HepG2 (cell line): ENCODE results near the gene TRIO. TPM values are rescaled to one million over a fixed set of nuclear protein-coding genes. Genes with fewer than 3 reads are reported as not detected.

Source experiments
- ATAC-seq: fragments of 200-7000 bp; cut with Tn5 transposase; 3 replicates; pipeline ENCODE4 v1.9.1; 2020; ENCODE audit warnings: mild to moderate bottlenecking, moderate library complexity
- BruUV-seq: library from RNA; stranded (reverse); fragments of 400-500 nt; replicated peaks from 2 replicates; lab custom pipeline; 2021; lab: Mats Ljungman, UMichigan
- CTCF ChIA-PET: fragments of 300-600 bp; formaldehyde crosslinking; extraction: SDS; loops from one replicate; lab custom pipeline; 2021; ENCODE audit warnings: low total read pairs, inconsistent platforms, low intra/inter-chr PET ratio; lab: Yijun Ruan, JAX
- POLR2A ChIA-PET: fragments of 350-600 bp; sonication (Branson Sonifier 250); formaldehyde crosslinking; loops from one replicate; lab custom pipeline; 2020; ENCODE audit warnings: antibody characterized with exemption, inconsistent platforms; lab: Yijun Ruan, JAX
- DNase-seq: peaks from one replicate; pipeline ENCODE4 v3.0.0-alpha.2; 2015; ENCODE audit warnings: low spot score
- FAIRE-seq: peaks from 3 replicates; lab custom pipeline; 2011; peaks lifted over from hg19 to GRCh38; lab: Jason Lieb, UNC
- H2AFZ ChIP-seq: one replicate; pipeline ENCODE4 v1.6.1; 2011; ENCODE audit warnings: low read length, inconsistent platforms
- H3K27ac ChIP-seq: fragments of 300-600 bp; 3 replicates; pipeline ENCODE4 v1.8.0; 2011; ENCODE audit warnings: mixed run types, mild to moderate bottlenecking, mixed read lengths, low read length, inconsistent platforms; ENCODE audit not compliant: insufficient read depth; ENCODE audit errors: extremely low read length
- H3K27me3 ChIP-seq, 2 experiments: fragments of 200-600 bp in 1 of 2; 2 replicates in 1 of 2; 3 replicates in 1 of 2; pipeline versions ENCODE4 v1.6.0 to v1.8.0; 2011; ENCODE audit warnings: low read length in 2 of 2, mild to moderate bottlenecking in 2 of 2, moderate library complexity in 2 of 2, inconsistent platforms in 1 of 2; ENCODE audit not compliant: insufficient read depth in 2 of 2, control insufficient read depth in 1 of 2
- H3K36me3 ChIP-seq, 2 experiments: fragments of 200-600 bp in 1 of 2; replicated peaks in 1 of 2; 2 replicates in 1 of 2; 3 replicates in 1 of 2; pipeline versions ENCODE4 v1.5.1 to v1.8.0; 2011; ENCODE audit warnings: low read length in 2 of 2, inconsistent platforms in 1 of 2; ENCODE audit not compliant: insufficient read depth in 2 of 2, control insufficient read depth in 1 of 2
- H3K4me1 ChIP-seq: 2 replicates; pipeline ENCODE4 v1.5.1; 2012; ENCODE audit warnings: low read length, inconsistent platforms; ENCODE audit not compliant: insufficient read depth
- H3K4me2 ChIP-seq: 2 replicates; pipeline ENCODE4 v1.6.0; 2011; ENCODE audit warnings: low read depth, low read length, inconsistent platforms
- H3K4me3 ChIP-seq, 3 experiments: fragments of 200-600 bp in 1 of 3; sonication (generic), shearing (Covaris generic) in 1 of 3; replicated peaks in 1 of 3; 2 replicates each; pipeline ENCODE4 v1.5.1; 2011 to 2016; ENCODE audit warnings: low read length in 3 of 3, inconsistent platforms in 2 of 3, low read depth in 2 of 3, mild to moderate bottlenecking in 2 of 3, control low read depth in 1 of 3, mixed read lengths in 1 of 3; ENCODE audit not compliant: insufficient read depth in 1 of 3
- H3K79me2 ChIP-seq: one replicate; pipeline ENCODE4 v1.6.1; 2011; ENCODE audit warnings: low read length, inconsistent platforms; ENCODE audit not compliant: insufficient read depth
- H3K9ac ChIP-seq: 2 replicates; pipeline ENCODE4 v1.6.0; 2011; ENCODE audit warnings: mild to moderate bottlenecking, low read depth, low read length, inconsistent platforms; ENCODE audit not compliant: insufficient read depth
- H3K9me3 ChIP-seq: 2 replicates; pipeline ENCODE4 v1.5.1; 2012; ENCODE audit warnings: mild to moderate bottlenecking, low read length
- H4K20me1 ChIP-seq: 2 replicates; pipeline ENCODE4 v1.6.0; 2011; ENCODE audit warnings: inconsistent platforms, mild to moderate bottlenecking, low read length, moderate library complexity; ENCODE audit not compliant: insufficient read depth
- MBNL3 ChIP-seq: fragments of 250-450 bp; sonication (Bioruptor Pico); conservative IDR thresholded peaks from 2 replicates; pipeline ENCODE4 v1.8.0; 2022; ENCODE audit warnings: mild to moderate bottlenecking, inconsistent platforms
- MEF2D ChIP-seq: sonication (generic); formaldehyde crosslinking; IDR thresholded peaks from 2 replicates; pipeline ENCODE4 v1.5.1; 2020; ENCODE audit warnings: mild to moderate bottlenecking, missing genetic modification reagents
- NR3C1 ChIP-seq: sonication (generic); formaldehyde crosslinking; IDR thresholded peaks from 2 replicates; pipeline ENCODE4 v1.4.0; 2020; ENCODE audit warnings: missing genetic modification reagents
- U2AF2 ChIP-seq: fragments of 200-400 bp; formaldehyde crosslinking; IDR thresholded peaks from 2 replicates; pipeline ENCODE4 v1.6.1; 2017; ENCODE audit warnings: low read depth, mild to moderate bottlenecking, low read length
- WGBS: methylation state at CpG from one replicate; pipeline ENCODE4 v1.1.6; 2017; ENCODE audit warnings: low lambda C conversion rate; 5-methylcytosine and 5-hydroxymethylcytosine counted together
- in situ Hi-C: cut with HindIII; loops from 2 replicates; pipeline ENCODE4 v1.10.0; 2017; ENCODE audit warnings: low pct_unique_long_range_greater_than_20kb; ENCODE audit not compliant: extremely low pct_ligation_motif_present
- intact Hi-C: fragments of 100-400 bp; cut with micrococcal nuclease; formaldehyde crosslinking; loops from one replicate; pipeline ENCODE4 v1.10.0; 2022; ENCODE audit not compliant: unreplicated experiment
- polyA plus RNA-seq, 8 experiments: library from polyadenylated mRNA; depleted of rRNA in 3 of 8; stranded (reverse) in 7 of 8; unstranded in 1 of 8; fragments of >200 nt; fragmentation: Illumina TruSeq in 4 of 8; extraction: Trizol in 4 of 8; gene quantifications; 2 replicates each; pipeline versions ENCODE4 v1.2.1 to v1.2.3, GENCODE V29; 2011 to 2016; ENCODE audit warnings: low read depth in 4 of 8, missing spikeins in 1 of 8, mixed read lengths in 1 of 8; ENCODE audit not compliant: insufficient read depth in 1 of 8
- total RNA-seq, 5 experiments: library from RNA; depleted of rRNA; stranded (reverse); fragments of >200 nt; fragmentation: Illumina TruSeq; extraction: Trizol; gene quantifications; 2 replicates each; pipeline ENCODE4 v1.2.3, GENCODE V29; 2016; ENCODE audit warnings: low read depth in 1 of 5
- TF ChIP-seq, protein P1 (sequence below): sonication (generic); formaldehyde crosslinking; IDR thresholded peaks from 2 replicates; pipeline ENCODE4 v1.4.0; 2020; ENCODE audit warnings: missing genetic modification reagents, borderline replicate concordance
- TF ChIP-seq, protein P2 (sequence below): IDR thresholded peaks from 2 replicates; pipeline ENCODE4 v1.6.1; 2016; ENCODE audit warnings: missing compliant biosample characterization, missing genetic modification reagents, borderline replicate concordance

Gene TRIO
- total and polyA plus RNA-seq, 2 of the 13 experiments (the other 11 are each of a cell fraction or from before 2014, with no cell fraction given) = 45.2 to 45.9 TPM

DNA sequence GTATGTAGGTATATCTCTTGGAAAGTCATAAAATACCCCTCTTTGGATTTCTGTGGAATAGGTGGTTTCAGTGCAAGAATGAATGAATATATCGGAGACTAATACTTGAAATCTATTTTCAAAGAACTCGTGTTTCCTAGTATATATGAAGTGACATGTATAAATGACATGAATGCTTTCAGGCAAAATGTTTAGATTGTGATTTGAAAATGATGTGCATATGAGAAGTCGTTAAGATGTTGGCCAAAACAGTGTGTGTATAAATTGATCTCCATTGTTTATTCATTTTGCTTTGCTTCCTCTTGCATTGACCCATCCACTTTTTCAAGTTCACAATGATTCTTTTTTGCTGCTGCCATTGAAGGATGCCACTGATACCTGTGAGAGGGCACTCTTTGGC lies 8.3 kb downstream of the TRIO start:
- Histone ChIP-seq H4K20me1 (peaks cover 69% of the 10 kb centered on the region), H3K4me1 (peaks cover 96% of the 10 kb centered on the region), H3K4me3 (no peak overlapping the region), H3K27me3 (no peaks in the 10 kb centered on the region), H3K36me3 (no peaks in the 10 kb centered on the region), H3K27ac (no peak overlapping the region), H3K9me3 (no peaks in the 10 kb centered on the region), H3K79me2 (peaks cover 98% of the 10 kb centered on the region), H2AFZ (no peak overlapping the region), H3K4me2 (no peak overlapping the region), H3K9ac (no peak overlapping the region)
- TF ChIP-seq NR3C1 (CRISPR knock-in tag) (no peak), MEF2D (CRISPR knock-in tag) (no peak), MBNL3 (CRISPR knock-in tag) (no peak), U2AF2 (no peak)
- TF ChIP-seq, protein P1, sequence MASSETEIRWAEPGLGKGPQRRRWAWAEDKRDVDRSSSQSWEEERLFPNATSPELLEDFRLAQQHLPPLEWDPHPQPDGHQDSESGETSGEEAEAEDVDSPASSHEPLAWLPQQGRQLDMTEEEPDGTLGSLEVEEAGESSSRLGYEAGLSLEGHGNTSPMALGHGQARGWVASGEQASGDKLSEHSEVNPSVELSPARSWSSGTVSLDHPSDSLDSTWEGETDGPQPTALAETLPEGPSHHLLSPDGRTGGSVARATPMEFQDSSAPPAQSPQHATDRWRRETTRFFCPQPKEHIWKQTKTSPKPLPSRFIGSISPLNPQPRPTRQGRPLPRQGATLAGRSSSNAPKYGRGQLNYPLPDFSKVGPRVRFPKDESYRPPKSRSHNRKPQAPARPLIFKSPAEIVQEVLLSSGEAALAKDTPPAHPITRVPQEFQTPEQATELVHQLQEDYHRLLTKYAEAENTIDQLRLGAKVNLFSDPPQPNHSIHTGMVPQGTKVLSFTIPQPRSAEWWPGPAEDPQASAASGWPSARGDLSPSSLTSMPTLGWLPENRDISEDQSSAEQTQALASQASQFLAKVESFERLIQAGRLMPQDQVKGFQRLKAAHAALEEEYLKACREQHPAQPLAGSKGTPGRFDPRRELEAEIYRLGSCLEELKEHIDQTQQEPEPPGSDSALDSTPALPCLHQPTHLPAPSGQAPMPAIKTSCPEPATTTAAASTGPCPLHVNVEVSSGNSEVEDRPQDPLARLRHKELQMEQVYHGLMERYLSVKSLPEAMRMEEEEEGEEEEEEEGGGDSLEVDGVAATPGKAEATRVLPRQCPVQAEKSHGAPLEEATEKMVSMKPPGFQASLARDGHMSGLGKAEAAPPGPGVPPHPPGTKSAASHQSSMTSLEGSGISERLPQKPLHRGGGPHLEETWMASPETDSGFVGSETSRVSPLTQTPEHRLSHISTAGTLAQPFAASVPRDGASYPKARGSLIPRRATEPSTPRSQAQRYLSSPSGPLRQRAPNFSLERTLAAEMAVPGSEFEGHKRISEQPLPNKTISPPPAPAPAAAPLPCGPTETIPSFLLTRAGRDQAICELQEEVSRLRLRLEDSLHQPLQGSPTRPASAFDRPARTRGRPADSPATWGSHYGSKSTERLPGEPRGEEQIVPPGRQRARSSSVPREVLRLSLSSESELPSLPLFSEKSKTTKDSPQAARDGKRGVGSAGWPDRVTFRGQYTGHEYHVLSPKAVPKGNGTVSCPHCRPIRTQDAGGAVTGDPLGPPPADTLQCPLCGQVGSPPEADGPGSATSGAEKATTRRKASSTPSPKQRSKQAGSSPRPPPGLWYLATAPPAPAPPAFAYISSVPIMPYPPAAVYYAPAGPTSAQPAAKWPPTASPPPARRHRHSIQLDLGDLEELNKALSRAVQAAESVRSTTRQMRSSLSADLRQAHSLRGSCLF = no peak
- TF ChIP-seq, protein P2, sequence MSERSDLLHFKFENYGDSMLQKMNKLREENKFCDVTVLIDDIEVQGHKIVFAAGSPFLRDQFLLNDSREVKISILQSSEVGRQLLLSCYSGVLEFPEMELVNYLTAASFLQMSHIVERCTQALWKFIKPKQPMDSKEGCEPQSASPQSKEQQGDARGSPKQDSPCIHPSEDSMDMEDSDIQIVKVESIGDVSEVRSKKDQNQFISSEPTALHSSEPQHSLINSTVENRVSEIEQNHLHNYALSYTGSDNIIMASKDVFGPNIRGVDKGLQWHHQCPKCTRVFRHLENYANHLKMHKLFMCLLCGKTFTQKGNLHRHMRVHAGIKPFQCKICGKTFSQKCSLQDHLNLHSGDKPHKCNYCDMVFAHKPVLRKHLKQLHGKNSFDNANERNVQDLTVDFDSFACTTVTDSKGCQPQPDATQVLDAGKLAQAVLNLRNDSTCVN (CRISPR knock-in tag) = no peak
- ATAC-seq (no peak), FAIRE-seq (no peak), DNase-seq (no peak)
- ChIA-PET POLR2A (no interaction called here), CTCF (no interaction called here)
- in situ Hi-C loops (no loop called here), intact Hi-C loops (no loop called here)
- no TSS peak for BruUV-seq
- 91% methylated on average over 3 of the region's 3 CpGs for WGBS
